DMS153 (cell line): Measurements from ENCODE around the gene CELA2B.
"Not testable (repeated sequence)": the region's sequence is repeated elsewhere in the genome, so short reads cannot be mapped to it uniquely, and the experiment has no call there.

Source experiments
- DNase-seq: peaks from one replicate; lab custom pipeline; 2025; lab: John Stamatoyannopoulos, UW

Gene CELA2B

GRCh38 chr1:15501208-15502032 lies 25.5 kb downstream of the CELA2B start:
- peak; percentile 39 for DNase-seq

DNA sequence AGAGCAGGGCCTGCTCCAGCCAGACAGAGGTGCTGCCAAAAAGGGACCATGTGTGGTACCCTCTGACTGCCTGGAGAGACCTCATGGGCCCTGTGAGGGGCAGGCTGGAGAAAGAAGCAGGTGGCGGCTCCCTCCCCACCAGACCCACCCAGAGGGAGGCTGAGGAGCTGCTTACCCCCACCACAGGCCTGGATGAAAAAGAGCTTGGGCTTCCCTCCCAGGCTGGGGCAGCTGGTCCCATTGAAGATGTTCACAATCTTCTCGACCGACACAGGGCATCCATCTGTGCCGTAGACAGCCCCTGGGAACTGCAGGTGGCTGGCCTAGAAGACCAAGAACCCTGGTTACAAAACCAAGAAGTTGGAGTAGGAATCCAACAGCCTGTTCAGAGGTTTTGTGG lies 28.5 kb downstream of the CELA2B start:
- no peak for DNase-seq

DNA sequence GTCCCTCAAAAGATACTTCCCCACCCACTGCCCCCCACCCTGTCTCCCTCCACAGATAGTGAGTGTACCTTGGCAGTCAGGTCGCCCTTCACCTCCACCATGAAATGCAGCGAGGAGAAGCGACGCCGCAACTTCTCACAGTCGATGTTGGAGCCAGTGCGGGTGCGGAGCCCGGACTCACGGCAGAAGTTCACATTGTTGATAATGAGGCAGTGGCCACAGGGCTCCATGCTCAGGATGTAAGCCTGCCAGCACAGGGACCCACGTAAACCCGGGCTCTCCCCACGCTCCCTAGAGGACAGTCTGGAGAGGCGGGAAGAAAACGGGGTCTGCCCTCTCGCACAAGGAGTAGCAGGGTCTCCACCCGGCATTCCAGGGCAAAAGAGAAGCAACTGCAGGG lies 30.9 kb downstream of the CELA2B start:
- no peak for DNase-seq

GRCh38 chr1:15507278-15507677 lies 31.4 kb downstream of the CELA2B start:
- no peak for DNase-seq

GRCh38 chr1:15508700-15509487 lies 33.0 kb downstream of the CELA2B start:
- no peak for DNase-seq

- no peak for DNase-seq
Measured at GRCh38 chr1:15509586-15509985, 33.7 kb downstream of the CELA2B start.

DNA sequence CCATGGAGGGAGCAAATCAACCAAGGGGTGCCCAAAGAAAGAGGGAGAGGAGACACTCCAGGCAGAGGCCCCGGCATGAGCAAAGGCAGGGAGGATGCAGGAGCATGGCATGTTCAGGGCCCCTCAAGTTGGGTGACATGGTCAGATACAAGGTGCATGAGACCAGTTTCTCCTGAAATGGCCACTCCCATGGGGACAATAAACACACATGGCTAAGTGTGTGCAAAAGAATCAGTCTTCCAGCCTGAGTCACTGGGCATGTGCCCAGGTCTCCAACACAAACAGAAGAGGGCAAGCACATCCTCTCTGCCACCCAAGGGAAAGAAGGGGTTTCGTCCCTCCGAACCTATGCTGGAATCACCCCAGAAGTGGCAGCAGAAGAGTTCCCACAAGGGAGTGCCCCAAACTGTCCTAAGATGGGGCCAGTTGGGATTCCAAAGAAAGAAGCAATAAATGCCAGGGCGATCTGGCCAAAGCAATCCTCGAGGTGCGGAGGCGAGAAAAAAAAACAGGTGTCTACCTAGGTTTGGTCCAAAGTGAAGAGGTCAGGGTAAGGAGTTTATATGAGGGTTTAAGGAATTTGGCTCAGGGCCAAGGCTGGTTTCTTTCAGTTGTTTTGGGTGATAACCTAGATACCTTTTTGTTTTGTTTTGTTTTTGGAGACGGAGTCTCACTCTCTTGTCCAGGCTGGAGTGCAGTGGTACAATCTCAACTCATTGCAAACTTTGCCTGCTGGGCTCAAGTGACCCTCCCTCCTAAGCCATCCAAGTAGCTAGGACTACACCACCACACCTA lies 34.9 kb downstream of the CELA2B start:
- DNase-seq: no peak

DNA sequence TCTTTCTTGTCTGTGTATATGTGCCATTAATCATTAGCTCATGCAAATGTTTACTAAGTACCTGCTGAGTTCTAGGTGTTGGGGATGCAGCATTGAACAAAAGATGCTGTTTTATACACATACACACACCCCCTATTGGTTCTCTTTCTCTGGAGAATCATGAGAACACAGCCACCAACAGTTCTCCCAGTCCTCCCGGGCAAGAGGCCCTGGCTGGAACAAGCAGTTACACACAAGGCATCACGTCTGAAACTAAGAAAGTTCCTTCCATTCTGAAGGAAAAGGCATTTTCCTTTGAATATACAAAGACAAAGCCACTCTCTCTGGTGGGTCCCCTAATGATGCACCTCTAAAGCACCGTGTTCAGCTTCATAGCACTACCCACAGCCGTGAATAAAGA lies 37.3 kb downstream of the CELA2B start:
- no peak for DNase-seq

DNA sequence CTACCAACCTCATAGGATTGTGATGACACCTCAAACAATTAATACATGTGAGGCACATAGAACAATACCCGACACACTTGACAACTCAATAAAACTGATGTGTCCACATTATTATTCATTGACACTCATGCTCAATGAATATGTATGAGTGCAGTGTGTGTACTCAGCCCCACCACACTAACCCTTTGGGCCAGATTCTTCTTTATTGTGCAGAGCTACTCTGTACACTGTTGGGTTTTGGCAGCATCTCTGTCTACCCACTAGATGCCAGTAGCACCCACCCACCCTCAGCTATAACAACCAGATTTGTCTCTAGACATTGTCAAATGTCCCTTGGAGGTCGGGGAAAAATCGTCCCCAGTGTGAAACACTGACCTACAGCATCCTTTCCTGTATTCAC lies 38.0 kb downstream of the CELA2B start:
- no peak for DNase-seq

- DNase-seq: not testable (repeated sequence)
Measured at GRCh38 chr1:15514557-15514956, 38.7 kb downstream of the CELA2B start.

DNA sequence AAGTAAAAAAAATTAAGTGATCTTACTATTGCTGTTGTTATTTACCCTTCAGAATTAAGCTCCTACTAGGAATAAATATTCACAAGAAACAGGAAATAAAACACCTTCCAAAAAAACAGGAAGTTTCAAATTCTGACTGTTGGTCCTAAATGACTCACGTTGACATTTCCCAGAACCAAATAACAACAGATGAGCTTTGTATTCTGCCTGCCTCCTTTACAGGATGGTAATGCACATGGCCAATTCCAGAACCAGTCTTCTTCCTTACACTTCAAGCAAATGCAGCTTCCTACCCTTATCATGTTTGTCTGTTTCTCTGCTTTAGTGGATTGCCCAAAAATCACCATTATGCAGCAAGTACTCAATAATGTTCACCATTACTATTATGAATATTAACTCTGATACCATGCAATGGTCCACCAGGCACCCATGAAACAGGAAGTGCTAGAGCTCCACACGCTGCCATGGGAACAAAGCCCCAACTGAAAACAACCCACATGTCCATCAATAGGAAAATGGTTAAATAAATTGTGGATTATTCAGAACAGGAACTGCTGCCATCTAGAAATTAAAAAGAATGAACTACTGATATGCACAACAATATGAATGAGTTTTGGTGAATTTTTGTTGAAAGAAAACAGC lies 39.2 kb downstream of the CELA2B start:
- DNase-seq: peak; percentile 8

DNA sequence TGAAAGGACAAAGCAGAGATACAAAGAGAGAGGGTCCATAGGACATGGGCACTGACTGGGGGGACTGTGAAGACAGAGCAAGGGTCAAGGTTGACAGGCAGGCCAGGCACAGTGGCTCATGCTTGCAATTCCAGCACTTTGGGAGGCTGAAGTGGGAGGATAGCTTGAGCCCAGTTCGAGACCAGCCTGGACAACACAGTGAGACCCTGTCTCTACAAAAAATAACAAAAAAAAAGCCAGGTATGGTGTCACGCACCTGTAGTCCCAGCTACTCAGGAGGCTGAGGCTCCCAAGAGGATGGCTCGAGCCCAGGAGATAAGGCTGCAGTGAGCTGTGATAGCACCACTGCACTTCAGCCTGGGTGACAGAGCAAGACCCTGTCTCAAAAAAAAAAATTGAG lies 43.7 kb downstream of the CELA2B start:
- DNase-seq: no peak

DNA sequence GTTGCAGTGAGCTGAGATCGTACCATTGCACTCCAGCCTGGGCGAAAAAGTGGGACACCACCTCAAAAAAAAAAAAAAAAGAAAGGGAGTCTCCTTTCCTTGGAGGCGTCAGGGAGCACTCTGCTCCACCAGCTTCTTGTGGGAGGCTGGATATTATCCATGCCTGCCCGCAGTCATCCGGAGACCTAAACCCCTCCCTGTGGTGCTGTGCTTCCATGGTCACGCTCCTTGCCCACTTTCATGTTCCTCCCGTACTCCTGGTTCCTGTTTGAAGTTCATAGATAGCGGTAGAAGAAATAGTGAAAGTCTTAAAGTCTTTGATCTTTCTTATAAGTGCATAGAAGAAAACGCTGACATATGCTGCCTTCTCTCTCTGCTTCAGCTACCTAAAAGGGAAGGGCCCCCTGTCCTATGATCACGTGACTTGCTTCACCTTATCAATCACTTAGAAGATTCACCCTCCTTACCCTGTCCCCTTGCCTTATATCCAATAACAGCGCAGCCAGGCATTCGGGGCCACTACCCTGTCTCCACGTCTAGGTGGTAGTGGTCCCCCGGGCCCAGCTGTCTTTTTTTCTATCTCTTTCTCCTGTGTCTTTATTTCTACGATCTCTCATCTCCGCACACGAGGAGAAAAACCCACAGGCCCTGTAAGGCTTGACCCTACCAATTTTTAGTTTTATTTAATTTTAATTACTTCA lies 45.5 kb downstream of the CELA2B start:
- DNase-seq: not testable (repeated sequence)

DNA sequence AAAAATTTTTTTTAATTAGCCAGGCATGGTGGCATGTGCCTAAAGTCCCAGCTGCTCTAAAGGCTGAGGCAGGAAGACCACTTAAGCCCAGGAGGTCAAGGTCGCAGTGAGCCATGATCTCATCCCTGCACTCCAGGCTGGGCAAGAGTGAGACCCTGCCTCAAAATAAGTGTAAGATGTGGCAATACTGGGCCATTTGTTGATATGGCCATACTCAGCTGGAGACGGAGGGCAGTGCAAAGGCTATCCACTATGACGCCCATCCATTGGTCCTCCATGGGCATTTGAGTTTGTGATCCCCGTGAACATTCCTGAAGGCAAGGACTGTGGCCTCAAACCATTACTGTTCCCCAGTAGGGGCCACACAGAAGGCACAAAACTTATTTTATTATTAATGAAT lies 46.6 kb downstream of the CELA2B start:
- DNase-seq: no peak

DNA sequence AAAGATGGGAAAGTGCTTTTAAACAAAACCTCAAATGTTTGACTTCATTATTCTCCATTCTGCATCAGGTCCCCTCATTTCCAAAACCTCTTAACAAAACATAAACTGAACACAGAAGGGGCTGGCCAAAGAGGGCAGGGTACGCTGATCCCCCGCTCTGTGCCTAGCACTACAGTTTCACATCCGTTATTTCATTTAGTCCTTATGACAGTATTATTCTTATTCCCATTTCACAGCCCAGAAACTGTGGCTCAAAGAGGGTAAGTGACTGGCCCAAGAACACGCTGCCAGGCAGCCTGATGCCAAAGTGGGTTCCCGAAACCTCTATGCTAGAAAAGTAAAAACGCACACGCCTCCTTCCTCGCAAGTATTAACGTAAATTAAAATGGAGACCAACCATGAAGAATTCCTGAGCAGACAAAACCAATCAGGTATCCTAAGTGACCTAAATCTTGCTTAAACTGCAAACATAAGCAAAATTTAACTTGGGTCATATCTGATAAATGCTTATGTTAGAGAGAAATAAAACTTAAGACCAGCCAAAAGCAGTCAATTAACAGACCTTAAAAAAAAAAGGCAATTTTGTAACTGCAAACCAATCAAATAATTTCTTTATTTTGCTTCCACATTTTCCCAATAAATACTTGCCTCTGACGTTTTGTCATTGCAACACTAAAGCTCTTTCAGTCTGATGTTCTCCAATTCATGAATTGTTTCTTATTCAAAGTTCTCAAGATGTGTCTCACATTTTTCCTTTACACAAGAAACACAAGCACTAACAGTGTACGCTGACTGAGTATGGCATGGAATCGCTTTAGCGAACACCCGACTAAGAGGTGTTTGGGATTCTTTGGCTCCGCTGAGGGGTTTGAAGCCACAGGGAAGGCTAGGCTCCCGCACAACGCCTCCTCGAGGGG lies 47.5 kb downstream of the CELA2B start:
- no peak for DNase-seq

- DNase-seq: no peak
Measured at GRCh38 chr1:15524021-15524282, 48.0 kb downstream of the CELA2B start, which contains the start of gene CASP9. TSS of gene CASP9 (minus strand) at chr1:15524215. CDS start at chr1:15524200, 15 bp downstream.

DNA sequence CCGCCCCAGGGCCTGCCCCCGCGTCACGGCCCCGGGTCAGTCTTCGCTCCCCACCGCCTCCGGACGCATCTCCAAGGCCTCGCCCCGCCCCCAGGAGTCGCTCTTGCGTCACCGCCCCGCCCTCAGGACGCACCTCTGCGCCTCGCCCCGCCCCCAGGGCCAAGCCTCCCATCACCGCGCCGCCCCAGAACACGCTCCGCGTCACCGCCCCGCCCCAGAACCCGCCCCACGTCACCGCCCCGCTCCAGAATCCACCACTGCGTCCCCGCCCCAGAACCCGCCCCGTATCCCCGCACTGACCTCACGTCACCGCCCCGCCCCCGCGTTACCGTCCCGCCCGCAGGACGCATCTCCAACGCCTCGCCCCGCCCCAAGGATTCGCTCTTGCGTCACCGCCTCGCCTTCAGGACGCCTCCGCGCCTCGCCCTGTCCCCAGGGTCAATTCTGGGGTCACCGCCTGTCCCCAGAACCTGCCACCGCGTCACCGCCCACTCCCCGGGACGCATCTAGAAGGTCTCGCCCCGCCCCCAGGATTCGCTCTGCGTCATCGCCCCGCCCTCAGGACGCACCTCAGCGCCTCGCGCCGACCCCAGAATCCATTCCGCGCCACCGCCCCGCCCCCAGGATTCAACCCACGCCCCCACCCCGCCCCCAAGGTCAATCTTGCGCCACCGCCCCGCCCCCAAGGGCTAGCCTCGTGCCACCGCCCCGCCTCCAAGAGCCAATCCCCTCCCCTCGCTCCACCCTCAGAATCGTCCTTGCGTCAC lies 48.6 kb downstream of the CELA2B start:
- peak; percentile 93 for DNase-seq

DNA sequence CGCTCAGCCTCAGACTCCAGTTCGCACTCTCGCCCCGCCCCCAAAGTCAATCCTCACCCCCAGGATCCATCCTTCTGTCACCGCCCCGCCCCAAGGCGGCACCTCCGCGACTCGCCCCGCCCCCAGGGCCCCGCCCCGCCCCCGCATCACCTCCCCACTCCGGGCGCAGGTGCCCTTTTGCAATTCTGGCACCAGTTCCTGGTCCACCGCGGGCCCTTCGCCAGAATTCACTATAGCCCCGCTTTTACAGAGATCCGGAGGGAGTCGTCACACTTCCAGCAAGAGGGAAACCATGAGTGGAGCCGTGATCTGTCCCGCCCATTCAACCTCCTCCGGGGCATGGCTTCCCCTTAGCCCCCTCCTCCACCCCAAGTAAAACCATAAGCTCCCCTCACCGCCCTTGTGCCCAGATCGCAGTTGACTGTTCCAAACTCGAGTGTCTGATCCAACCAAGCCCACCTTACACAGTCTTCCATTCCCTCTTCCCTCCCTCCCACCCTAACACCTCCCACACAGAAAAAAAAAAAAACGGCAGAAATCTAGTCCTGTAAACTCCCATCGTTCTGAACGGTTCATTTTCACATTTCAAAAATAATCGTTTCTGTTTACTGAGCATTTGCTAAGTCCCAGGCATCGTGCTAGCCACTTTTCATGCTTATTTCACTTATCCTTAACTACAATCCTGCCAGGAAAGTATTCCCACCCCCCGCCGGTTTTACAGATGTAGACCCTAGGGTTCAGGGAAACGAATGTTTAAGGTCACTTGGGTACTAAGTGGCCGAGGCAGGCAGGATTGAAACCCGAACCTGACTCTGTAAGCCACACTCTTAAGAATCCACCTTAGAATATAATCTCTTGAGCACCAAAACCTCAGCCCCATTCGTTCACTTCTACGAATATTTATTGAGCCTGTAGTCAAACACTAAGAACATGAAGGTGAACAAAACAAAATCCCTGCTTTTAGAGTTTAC lies 49.4 kb downstream of the CELA2B start:
- DNase-seq: no peak
